GM12873 (cell line): ENCODE data around the gene CAST.

Source experiments
- TF ChIP-seq, protein P1 (sequence below): IDR thresholded peaks from 2 replicates; pipeline ENCODE4 v1.5.1; 2012; ENCODE audit warnings: low read depth, mild to moderate bottlenecking, moderate library complexity, low read length, control low read depth; ENCODE audit not compliant: insufficient read depth; ENCODE audit errors: missing control alignments

CAST gene

GRCh38 chr5:96775050-96775449 is 112.9 kb downstream of the CAST start:
- TF ChIP-seq, protein P1, sequence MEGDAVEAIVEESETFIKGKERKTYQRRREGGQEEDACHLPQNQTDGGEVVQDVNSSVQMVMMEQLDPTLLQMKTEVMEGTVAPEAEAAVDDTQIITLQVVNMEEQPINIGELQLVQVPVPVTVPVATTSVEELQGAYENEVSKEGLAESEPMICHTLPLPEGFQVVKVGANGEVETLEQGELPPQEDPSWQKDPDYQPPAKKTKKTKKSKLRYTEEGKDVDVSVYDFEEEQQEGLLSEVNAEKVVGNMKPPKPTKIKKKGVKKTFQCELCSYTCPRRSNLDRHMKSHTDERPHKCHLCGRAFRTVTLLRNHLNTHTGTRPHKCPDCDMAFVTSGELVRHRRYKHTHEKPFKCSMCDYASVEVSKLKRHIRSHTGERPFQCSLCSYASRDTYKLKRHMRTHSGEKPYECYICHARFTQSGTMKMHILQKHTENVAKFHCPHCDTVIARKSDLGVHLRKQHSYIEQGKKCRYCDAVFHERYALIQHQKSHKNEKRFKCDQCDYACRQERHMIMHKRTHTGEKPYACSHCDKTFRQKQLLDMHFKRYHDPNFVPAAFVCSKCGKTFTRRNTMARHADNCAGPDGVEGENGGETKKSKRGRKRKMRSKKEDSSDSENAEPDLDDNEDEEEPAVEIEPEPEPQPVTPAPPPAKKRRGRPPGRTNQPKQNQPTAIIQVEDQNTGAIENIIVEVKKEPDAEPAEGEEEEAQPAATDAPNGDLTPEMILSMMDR = no peak

DNA sequence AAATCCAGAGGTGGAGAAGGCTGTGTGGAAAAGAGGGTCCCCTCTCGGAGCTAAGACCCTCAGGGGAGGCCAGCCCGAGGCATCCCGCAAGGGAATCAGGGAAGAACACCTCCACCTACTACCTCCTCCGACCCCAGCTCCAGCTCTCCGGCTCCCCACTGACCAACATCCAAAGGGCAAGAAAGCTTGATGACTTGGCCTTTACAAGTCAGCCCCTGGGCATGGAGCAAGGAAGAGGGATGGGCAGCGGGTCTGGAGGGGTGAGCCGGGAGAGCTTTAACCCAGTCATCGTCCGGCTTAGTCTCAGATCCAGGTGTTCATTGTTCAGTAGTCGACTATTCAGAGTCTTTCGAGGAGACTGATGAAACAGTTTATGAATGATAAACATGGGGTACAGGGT is 113.5 kb downstream of the CAST start:
- TF ChIP-seq, protein P1 = no peak

DNA sequence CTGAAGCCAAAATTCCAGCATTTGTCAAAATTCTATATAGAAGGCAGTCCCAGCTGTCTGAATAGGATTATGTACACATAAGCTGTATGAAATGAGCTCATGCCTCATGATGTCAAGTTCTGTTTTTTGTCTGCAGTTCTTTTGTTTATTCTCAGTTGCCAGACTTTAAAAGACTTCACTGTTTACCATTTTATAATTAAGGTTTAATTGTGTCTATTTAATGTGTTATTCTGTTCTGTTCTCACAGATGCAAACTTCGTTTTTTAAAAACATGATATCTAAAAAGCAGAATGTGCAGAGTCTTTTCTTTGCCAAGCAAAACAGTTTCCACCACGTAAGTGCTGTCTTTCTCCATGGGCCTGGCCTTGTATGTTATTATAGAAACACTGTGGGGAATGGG is 114.4 kb downstream of the CAST start:
- TF ChIP-seq, protein P1 = no peak

GRCh38 chr5:96778409-96778808 is 116.2 kb downstream of the CAST start:
- TF ChIP-seq, protein P1 = no peak

DNA sequence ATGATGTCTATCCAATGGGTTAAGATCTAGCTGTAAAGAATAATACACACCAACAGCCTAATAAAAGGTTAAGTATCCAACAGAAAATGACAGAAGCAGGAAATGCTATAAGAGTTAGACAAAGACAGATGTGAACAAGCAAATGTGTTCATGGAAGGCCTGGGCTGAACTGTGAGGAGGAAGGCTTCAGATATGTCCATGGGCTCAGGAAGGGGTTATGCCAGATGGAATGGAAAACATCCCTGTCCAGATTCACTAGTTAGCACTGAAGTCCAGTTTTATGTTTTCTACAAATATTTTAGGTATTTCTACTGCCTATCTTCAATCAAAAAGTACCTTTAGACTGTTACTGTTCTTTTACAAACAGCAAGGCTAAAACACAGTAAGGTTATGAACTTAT is 118.5 kb downstream of the CAST start:
- TF ChIP-seq, protein P1 = no peak

GRCh38 chr5:96781031-96781971 is 119.1 kb downstream of the CAST start:
- TF ChIP-seq, protein P1 = no peak

GRCh38 chr5:96783326-96783725 is 121.2 kb downstream of the CAST start:
- TF ChIP-seq, protein P1 = no peak
